Stimulated activated CD8-positive, alpha-beta memory T cell treated with anti-CD3 and anti-CD28 coated beads, Interleukin-7, amount 100 ng/mL, for 1 hour (primary cell): ENCODE results near the gene PSTPIP2.

Experiments used
- DNase-seq, 2 donors: peaks; one replicate each; pipeline ENCODE4 v3.0.0-alpha.2; 2020; ENCODE audit warnings: low read depth in 2 of 2

Gene PSTPIP2

GRCh38 chr18:45935591-45936335, 136.3 kb downstream of the PSTPIP2 start:
- DNase-seq: no peak
